GM12873 (cell line): ENCODE data around the gene CWC27.

Source experiments
- CTCF ChIP-seq: IDR thresholded peaks from 2 replicates; pipeline ENCODE4 v1.5.1; 2012; ENCODE audit warnings: low read depth, mild to moderate bottlenecking, moderate library complexity, low read length, control low read depth; ENCODE audit not compliant: insufficient read depth; ENCODE audit errors: missing control alignments

CWC27 gene

GRCh38 chr5:64749385-64749784, 19.3 kb upstream of the CWC27 start:
- TF ChIP-seq CTCF: no peak

- no peak for TF ChIP-seq CTCF
These were observed 14.7 kb upstream of the CWC27 start for GRCh38 chr5:64754066-64754465.

GRCh38 chr5:64758901-64759300, 9.8 kb upstream of the CWC27 start:
- no peak for TF ChIP-seq CTCF

- no peak for TF ChIP-seq CTCF
These were observed 8.6 kb upstream of the CWC27 start for GRCh38 chr5:64759960-64760660.

- TF ChIP-seq CTCF: no peak
These were observed 4.7 kb upstream of the CWC27 start for GRCh38 chr5:64763948-64764503.

- TF ChIP-seq CTCF: no peak
These were observed 2.8 kb upstream of the CWC27 start for GRCh38 chr5:64765804-64766504.

GRCh38 chr5:64766941-64767340, 1.8 kb upstream of the CWC27 start:
- no peak for TF ChIP-seq CTCF
